GDM1 (cell line): ENCODE data around the gene HSD11B1L.
"Not testable (repeated sequence)": the region's sequence is repeated elsewhere in the genome, so short reads cannot be mapped to it uniquely, and the experiment has no call there.

Experiments
- DNase-seq: peaks from one replicate; lab custom pipeline; 2025; lab: John Stamatoyannopoulos, UW

HSD11B1L gene

GRCh38 chr19:5700455-5701092 is 19.7 kb downstream of the HSD11B1L start:
- no peak for DNase-seq

DNA sequence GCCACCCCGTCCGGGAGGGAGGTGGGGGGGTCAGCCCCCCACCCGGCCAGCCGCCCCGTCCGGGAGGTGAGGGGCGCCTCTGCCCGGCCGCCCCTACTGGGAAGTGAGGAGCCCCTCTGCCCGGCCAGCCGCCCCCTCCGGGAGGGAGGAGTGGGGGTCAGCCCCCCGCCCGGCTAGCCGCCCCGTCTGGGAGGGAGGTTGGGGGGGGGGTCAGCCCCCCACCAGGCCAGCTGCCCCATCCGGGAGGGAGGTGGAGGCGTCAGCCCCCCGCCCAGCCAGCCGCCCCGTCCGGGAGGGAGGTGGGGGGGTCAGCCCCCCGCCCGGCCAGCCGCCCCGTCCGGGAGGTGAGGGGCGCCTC is 21.2 kb downstream of the HSD11B1L start:
- not testable (repeated sequence) for DNase-seq

DNA sequence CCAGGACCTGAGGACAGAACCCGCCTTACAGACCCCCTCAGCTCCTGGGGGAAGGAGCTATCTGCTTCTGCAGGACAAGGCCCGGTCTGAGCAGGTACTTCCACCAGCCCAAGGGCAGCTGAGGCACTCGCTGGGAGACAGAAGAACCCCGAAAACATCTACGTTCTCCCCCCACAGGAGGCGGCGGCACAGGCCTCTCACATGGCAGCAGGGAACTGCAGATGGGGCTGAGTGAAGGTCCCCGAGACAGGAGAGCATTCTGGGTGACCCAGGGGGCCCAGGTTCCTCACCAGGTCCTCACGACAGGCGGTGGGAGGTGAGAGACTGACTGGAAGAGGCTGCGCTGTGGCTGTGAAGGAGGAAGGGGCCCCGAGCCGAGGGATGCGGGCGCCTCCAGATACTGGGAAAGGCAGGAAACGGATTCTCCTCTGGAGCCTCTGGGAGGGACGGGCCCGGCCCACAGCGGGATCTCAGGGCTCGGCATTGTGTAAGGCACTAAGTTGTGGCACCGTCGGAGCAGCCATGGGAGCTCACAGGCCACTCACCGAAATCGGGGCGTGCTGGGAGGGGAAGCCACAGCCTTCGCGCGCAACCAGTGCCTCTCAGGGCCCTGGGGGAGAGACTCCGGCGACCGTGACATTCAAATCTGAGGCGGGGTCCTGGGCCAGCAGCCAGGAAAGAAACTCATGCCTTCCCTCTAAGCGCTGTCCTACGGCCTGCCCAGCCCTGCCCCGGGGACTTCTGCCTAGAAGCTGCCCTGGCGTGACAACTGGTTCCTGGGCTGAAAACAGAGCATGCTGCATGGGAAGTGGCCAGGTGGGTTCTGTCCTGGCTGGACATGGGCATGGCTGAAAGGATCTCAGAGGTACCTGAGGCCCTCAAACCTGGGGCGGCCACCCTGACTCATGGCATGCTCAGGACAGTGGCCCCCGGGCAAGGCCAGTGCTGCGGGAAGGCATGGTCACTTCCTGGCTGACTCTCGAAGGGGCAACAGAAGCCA is 23.3 kb downstream of the HSD11B1L start:
- DNase-seq = no peak

GRCh38 chr19:5705552-5705951 is 24.7 kb downstream of the HSD11B1L start:
- no peak for DNase-seq

- no peak for DNase-seq
These were observed 26.2 kb downstream of the HSD11B1L start for GRCh38 chr19:5706876-5707573.

DNA sequence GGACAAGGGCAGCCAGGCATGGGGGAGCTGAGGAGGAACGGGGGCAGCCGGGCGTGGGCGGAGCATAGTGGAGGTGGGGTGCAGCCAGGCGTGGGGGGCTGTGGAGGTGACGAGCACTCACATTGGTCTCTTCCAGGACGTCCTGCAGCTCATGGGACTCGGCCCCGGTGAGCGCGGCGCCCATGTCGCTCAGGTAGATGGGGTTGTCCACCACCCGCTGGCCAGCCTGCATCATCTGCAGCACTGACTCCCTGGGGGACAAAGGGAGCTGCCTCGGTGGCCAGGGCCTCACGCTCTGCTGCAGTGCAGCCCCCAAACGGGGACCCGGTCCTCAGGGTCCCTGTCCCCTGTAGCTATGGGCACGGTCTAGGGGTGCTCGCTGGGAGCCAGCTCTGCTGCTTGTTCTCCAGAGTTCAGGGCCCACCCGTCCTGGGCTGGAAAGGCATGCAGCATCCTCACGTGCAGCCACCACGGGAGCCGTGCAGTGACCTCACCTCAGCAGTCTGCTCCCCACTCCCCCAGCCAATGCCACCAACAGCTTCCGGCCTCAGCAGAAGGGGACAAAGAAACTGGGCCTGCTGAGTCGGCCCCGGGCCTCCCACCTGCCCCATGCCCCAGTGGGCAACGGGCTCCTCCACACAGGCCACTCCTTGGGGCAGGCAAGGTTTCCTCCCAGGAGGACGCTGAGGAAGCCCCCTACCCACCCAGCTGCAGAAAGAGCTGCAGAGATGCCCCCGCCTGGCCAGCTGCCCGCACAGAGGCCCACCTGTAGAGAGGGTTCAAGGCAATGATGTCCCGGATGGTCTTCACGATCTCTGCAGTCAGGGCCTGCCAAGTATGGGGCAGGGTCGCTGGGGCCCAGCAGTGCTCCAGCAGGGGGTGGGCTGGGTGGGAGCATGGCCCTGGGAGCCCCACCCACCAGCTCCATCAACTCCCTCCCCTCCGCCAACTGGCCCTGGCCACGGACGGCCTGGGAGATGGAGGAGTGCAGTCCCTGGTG is 27.0 kb downstream of the HSD11B1L start:
- DNase-seq = no peak

DNA sequence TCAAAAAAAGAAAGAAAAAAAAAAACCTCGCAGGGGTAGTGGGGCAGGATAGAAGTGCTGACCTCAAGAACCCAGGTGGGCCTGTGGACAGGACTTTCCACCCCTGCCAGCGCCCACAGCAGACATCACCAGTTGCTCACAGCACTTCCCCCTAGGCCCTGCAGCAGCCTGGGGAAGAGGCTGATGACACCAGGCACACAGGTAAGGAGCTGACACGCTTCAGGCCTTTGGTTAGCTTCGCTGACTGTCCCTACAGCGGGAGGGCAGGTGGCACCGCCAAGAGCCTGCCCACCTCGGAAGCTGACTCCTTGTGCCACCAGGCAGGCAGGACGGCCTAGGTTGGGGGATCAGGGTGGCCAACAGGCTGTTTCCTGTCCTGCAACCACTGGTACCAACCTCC is 30.2 kb downstream of the HSD11B1L start:
- no peak for DNase-seq

DNA sequence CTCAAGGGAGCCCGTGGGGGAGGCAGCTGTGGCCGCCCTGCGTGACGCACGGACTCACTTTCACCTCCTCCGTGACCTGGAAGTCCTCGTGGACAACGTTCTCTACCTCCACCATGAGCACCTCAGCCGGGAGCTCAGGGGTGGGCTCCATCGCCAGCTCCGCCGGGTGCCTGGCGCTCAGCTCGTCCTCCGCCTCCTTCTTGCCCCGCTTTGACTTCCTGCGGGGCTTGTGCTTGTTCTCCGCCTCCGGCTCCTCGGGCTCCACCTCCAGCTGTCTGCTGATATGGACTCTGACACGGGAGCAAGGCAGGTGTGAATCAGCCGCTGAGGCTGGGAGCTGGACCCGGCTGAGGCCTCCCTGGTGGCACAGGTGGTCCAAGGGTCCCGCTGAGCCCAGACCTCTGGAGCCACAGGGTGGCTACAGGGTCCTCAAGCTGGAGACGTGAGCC is 30.9 kb downstream of the HSD11B1L start:
- DNase-seq = no peak

DNA sequence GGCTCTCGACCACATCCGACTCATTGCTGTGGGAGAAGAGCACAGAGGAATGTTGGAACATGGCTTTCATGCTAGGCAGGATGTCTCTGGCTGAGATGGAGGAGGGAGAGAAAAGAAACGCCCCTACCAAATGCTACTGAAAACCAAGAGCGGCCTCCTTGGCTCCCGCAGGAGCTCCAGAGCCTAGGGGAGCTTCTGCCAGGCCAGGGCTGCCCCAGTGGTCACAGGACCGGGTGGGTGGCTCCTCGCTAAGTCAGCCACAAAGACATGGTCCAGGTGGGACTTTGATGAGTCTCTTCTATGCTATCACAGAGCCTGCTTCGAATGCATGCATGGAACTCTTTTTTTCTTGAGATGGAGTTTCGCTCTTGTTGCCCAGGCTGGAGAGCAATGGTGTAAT is 32.4 kb downstream of the HSD11B1L start:
- no peak for DNase-seq

DNA sequence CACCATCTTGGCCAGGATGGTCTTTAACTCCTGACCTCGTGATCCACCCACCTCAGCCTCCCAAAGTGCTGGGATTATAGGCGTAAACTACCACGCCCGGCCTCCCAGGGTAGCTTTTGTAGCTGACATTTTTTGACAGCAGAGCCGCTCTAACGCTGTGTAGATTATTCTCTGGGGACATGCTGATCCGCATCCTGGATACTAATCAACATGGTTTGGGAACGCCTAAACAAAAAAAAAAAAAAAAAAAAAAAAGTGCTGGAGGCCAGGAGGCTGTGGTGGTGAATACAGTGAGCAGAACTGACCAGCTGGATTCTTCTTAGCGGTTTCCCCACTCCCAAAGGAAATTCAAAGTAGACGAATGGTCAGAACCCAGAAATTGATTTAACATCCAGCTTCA is 34.0 kb downstream of the HSD11B1L start:
- no peak for DNase-seq

GRCh38 chr19:5717215-5717935 is 36.5 kb downstream of the HSD11B1L start:
- DNase-seq = no peak

GRCh38 chr19:5718037-5718578 is 37.3 kb downstream of the HSD11B1L start:
- no peak for DNase-seq

DNA sequence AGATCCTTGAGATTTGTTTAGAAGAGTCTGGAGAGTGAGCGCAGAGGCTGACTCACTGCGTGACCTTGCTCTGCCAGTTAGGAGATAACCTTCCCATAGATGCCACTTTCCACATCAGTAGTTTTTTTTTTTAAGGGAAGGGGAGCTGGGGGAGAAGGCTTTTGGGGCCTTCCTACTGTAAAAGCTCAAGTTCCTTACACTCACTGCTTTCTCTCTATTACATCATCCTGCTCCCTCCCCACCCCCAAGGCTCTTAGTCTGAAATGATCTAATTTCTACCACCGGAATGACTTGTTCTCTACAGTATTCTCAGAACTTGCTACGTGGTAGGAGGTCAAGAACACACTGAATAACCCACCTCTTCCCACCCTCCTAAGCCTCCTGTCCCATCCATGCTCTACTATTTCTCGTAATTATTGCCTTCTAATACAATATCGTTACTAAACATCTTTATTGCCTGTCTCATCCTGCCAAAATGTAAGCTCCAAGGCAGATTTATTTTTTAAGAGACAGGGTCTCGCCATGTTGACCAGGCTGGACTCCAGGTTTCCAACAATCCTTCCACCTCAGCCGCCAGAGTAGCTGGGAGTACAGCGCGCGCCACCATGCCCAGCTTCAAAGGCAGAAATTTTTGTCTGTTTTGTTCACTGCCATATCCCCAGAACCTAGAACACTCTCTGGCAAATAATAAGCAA is 37.9 kb downstream of the HSD11B1L start:
- no peak for DNase-seq

GRCh38 chr19:5719274-5719960 is 38.6 kb downstream of the HSD11B1L start:
- DNase-seq = no peak

DNA sequence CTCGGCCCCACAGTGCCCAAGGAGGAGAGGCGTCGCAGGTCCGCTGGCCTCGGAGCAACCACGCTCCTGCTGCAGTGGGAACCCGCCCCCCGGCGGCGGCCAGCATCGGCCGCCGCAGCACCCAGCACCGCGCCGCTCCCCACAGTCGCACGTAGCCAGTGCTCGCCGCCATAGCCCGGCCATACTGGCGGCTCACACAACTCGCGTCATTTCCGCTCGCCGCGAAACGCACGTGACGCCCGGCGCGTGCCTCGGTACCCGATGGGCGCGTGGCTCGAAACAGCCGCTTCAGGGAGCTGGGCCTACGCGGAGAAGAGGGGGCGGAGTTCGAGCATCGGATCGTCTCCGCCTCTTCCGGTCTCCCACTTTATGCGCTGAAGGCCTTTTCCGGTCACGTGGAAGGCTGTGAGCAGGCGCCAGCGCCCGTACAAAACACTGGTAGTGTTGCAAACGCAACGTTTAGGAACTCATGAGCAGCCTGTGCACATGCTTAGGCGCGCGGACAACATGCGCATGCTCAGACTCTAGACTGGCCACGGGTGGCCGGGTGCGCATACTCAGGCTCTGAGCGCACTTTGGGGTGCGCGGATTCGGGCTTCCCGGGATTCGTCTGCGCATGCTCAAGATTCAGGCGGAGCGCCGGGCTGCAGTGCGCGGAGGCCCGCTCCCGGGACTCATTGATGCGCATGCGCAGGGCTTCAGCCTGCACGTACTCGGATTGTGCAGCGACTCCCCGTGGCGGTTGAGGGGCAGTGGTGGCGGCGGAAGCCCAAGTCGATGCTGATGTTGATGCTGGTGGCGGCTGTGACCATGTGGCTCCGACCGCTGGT is 39.3 kb downstream of the HSD11B1L start, which contains the start of the genes CATSPERD and LONP1:
TSS of gene CATSPERD (plus strand) at position 677 of the 830 bp plus-strand sequence. CDS start at position 778, 101 bp downstream.
TSS of gene LONP1 (minus strand) at position 186 of the 830 bp plus-strand sequence. CDS start at position 172, 14 bp downstream.
- peak; percentile 98 for DNase-seq

GRCh38 chr19:5727453-5728050 is 46.7 kb downstream of the HSD11B1L start:
- no peak for DNase-seq

DNA sequence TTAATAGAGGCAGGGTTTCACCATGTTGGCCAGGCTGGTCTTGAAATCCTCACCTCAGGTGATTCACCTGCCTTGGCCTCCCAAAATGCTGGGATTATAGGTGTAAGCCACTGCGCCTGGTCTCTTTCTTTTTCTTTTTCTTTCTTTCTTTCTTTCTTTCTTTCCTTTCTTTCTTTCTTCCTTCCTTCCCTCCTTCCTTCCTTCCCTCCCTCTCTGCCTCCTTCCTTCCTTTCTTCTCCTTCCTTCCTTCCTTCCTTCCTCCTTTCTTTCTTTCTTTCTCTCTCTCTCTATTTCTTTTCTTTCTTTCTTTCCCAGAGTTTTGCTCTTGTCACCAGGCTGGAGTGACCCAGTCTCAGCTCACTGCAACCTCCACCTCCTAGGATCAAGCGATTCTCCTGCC is 52.3 kb downstream of the HSD11B1L start:
- DNase-seq = not testable (repeated sequence)
